HG02840 (cell line): ENCODE measurements around the gene PCYT2.

Experiments used
- ATAC-seq: cut with Tn5 transposase; IDR thresholded peaks from one replicate; pipeline ENCODE4 v1.9.1; 2021; ENCODE audit warnings: mild to moderate bottlenecking, moderate library complexity, moderate number of reproducible peaks; ENCODE audit not compliant: unreplicated experiment, low FRiP score

The PCYT2 gene

GRCh38 chr17:81927653-81928543, 16.7 kb upstream of the PCYT2 start, which contains the start of gene MAFG:
Gene MAFG, minus strand, starts transcription at chr17:81927735. Its CDS starts 4,550 bp downstream, at chr17:81923185.
- ATAC-seq = peak; percentile 61

- ATAC-seq = peak; percentile 13
These were observed 16.0 kb upstream of the PCYT2 start for GRCh38 chr17:81927152-81927652.

GRCh38 chr17:81926451-81927151, 15.4 kb upstream of the PCYT2 start:
- peak; percentile 22 for ATAC-seq

- ATAC-seq = no peak
These were observed 14.8 kb upstream of the PCYT2 start for GRCh38 chr17:81925860-81926450.

GRCh38 chr17:81924557-81925532, 13.6 kb upstream of the PCYT2 start:
- ATAC-seq = no peak

GRCh38 chr17:81923302-81924260, 12.4 kb upstream of the PCYT2 start:
- no peak for ATAC-seq

- ATAC-seq = no peak
These were observed 11.5 kb upstream of the PCYT2 start for GRCh38 chr17:81922566-81923301.

- ATAC-seq = no peak
These were observed 10.9 kb upstream of the PCYT2 start for GRCh38 chr17:81921996-81922565.

GRCh38 chr17:81921537-81921862, 10.3 kb upstream of the PCYT2 start:
- ATAC-seq = no peak

GRCh38 chr17:81920612-81921536, 9.7 kb upstream of the PCYT2 start:
- ATAC-seq = no peak

- ATAC-seq = no peak
These were observed 7.8 kb upstream of the PCYT2 start for GRCh38 chr17:81918832-81919545.

- ATAC-seq = peak; percentile 20
These were observed 7.1 kb upstream of the PCYT2 start for GRCh38 chr17:81918333-81918669.

GRCh38 chr17:81917565-81918332, 6.5 kb upstream of the PCYT2 start, which contains the start of gene SIRT7:
Gene SIRT7, minus strand, starts transcription at chr17:81918176. Its CDS starts 45 bp downstream, at chr17:81918131.
- peak; percentile 69 for ATAC-seq

- no peak for ATAC-seq
These were observed 5.2 kb upstream of the PCYT2 start for GRCh38 chr17:81916234-81917001.

- ATAC-seq = no peak
These were observed 4.1 kb upstream of the PCYT2 start for GRCh38 chr17:81915331-81915730.
